GM11168 (cell line): Measurements from ENCODE around the gene ACTBL2.

ENCODE experiments used
- in situ Hi-C: fragments of 300-500 bp; cut with MboI; formaldehyde crosslinking; loops from one replicate; pipeline ENCODE4 v1.12.0; 2022; ENCODE audit warnings: low sequenced_read_pairs; ENCODE audit not compliant: unreplicated experiment

The ACTBL2 gene

DNA sequence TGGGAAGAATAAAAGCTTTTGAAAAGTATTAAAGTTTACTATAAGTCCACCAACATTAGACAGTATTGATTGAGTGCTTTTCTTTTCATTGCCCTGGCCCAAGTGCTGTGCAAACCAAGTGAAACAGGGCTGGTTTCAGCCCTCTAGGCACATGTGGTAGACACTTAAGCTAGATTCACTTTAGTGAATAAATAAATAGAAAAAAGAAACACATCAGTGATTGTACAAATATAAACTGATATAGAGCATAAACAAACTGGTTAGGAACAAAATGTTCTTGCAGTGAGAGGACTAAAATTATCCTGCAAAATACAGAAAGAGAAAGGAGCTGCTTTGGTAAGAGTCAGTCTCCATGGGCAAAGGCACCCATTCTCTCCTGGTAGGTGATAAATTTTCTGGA lies 29.7 kb downstream of the ACTBL2 start:
- in situ Hi-C loops: no loop called here

DNA sequence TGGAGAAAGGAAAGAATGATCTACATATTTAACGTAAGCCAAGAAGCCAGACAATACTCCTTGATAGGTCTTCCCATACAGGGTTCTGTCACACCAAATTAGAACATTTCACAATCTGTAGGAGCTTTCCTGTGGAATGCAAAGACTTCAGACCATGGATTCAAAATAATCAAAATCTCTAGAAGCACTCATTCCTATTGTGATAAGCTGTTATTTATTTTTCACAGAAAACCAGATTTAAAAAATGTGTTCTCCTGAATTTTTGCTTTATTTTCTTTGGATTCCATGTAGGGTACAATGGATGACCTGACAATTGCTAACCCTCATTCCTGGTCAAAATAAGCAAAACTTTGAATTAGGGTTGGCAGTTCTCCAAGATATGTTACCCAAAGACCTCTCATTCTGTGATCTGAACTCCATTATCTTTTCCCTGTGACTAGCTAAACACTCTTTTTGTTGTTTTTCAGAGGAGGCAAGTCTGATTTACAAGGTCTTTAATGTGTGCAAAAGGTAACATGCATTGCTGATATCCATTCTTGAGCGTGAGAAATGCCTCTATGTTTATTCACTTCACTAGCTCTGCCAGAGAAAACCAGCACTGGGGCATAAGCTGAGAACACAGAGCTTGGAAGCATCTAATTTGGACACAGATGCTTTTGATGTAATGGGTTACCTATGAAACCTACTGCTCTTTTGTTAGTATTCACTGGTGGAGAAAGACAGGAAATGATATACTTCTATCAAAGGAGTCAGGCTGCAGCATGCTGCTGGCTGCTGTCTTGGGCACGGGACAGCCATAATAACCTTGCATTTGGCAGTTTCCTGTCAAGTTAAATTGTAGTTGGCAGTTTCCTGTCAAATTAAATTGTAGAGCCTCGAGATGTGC lies 31.4 kb downstream of the ACTBL2 start:
- in situ Hi-C loops: no loop called here

DNA sequence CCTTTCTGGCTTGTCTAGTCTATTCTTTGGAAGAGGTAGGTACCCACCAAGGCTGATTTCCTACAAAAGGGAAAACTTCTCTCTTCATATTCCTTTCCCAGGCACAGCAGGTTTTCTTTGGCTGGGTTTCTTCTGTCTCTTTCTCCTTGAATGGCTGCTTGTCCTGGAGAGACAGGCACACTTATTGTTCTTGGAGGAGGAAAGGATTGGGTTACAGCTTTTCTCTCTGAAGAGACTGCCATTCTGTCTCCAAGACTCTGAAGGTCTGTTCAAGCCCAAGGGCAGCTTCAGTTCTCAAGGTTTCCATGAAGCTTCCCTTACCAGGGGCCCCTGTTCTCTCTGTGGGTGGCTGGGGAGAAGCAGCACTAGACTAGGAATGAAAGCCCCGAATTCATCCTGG lies 33.9 kb downstream of the ACTBL2 start:
- in situ Hi-C loops: no loop called here

DNA sequence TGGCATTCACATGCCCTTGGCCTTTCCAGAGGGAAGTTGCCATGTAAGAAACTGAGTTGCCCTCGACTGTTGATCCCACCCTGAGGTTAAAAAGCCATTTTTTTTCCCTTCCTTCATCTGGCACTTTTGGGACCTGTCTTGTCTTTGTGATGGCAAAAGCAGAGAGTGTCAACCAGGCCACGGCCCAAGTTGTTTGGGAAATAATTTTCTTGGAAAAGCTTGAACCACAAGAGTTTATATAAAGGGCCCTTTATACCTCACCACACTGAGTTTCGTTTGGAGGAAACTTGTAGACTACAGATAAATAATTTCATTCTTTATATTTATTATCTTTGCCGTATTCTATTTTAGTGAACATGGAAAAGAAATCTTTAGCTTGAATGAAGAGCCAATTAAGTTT lies 34.3 kb downstream of the ACTBL2 start:
- in situ Hi-C loops: no loop called here

DNA sequence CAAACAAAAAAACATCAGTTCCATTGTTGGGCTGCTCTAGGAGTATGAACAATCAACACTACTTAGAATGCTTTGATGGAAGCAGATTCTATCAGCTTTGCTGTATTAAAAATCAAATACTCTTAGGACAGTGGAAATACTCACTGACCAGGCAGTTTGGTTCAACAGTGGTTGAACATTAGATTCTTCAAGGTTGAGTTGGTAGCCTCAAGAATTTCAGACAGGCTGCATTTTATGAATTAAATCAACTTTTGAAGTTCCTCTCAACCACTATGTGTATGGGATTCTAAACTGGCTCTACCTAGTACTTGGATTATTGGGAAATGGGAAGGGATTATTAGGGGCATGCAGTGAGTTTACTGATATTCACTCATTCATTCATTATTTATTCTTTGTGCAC lies 35.0 kb downstream of the ACTBL2 start:
- in situ Hi-C loops: no loop called here

DNA sequence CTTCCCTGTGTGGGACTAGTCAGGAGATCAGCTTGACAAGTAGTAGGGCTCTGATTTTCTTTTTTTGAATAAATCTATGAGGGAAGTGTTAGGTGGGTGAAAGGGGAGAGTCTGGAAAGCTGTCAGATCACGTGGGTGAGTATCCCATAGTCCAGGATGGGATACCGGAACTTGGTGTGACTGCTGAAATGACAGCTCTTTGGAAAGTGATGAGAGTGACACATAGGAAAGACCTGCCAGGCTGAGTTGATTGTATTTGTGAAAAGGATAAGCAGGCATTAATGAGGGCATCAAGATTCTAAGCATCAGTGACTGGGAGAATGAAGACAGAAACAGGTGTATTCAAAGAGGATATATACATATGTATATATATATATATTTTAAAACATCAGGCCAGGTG lies 35.6 kb downstream of the ACTBL2 start:
- in situ Hi-C loops: no loop called here

DNA sequence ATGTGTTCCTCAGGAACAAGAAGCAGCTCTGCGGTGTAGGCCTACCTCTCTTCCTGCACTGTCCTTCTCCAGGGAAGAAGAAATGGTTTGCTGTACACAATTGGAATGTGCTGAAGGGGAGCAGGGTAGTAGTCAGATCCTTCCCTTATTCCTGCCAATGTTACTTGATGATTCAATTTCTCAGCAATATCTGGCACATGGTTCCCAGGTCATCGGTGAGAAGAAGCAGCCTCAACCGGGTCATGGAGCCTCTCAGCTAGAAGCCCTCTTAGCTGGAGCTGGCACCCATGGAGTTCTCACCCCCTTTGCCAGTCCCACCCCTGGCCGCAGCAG lies 36.9 kb downstream of the ACTBL2 start:
- in situ Hi-C loops: no loop called here

DNA sequence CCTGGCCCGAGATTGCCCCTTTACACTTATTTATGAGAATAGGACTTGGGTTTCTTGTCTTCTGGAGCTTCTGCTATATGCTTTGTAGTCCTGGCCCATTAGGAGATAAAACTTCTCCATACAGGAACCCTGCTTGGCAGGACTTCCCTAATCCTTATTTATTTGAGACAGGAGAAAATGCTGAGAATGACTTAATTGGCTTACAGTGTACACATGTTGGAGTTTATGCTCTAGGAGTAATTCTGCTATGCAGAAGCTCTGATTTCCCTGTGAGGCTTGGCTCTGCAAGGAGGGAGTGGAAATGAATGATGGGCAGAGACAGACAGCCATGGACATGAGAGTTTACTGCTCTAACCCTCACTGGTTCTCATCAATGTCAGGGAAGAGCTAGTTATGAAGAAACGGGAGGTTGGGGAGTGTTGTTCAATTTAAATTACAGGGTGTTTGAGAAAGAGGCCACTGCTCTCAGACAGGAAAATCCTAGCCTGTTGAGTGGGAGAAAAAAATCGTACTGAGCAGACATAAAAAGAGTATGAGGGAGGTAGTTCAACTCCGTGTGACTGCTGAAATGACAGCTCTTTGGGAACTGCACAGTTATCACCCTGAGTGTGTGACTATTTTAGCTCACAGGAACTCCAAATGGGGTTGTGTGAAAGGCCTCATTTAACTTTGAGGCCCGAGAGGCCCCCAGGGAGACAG lies 37.5 kb downstream of the ACTBL2 start:
- in situ Hi-C loops: no loop called here

DNA sequence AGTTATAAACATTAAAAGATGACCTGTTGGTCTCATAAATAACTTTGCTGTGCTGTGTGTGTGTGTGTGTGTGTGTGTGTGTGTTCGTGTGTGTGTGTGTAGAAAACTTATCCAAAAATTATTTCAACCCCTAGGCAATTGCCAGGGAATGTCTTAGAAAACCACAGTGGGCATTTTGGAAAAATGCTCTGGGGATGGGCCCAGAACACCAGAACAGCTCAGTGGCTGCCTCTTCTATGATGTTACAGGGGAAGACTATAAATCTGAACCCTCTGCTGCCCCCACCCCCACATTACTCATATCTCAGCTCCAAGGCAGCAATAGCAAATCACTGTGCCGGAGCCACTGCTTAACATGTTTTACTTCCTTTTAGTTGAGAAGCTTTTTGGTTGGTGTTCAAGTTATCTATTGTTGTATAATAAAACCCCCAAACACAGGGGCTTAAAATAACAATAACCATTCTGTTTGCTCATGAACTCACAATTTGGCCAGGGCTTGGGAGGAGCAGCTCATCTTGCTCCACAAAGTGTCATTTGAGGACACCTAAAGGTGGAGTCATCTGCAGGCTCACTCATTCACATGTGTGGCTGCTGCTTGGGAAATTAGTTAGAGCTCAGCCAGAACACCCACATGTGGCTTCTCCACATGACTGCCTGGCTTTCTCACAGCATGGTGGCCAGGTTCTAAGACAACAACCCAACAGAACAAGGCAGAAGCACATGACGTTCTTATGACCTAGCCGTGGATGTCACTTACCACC lies 40.4 kb downstream of the ACTBL2 start:
- in situ Hi-C loops: no loop called here

DNA sequence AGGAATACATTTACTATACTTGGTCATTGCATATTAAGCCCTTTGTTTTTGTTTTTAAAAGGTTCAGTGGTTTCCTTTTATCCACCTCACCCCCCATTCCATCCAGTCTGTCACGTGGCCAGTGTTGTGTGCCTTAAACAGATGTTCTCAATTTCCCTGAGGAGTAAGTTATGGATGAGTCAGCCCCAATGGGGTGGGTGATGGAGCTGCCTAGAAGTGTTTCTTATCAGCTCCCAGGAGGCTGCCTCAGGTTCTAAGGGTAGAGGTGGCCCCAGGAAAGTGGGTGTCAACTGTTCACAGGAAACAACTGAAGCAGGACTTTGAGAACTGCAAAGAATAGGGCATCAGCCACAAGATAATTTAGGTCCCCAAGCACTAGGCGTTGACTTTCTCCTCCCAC lies 41.1 kb downstream of the ACTBL2 start:
- in situ Hi-C loops: no loop called here

DNA sequence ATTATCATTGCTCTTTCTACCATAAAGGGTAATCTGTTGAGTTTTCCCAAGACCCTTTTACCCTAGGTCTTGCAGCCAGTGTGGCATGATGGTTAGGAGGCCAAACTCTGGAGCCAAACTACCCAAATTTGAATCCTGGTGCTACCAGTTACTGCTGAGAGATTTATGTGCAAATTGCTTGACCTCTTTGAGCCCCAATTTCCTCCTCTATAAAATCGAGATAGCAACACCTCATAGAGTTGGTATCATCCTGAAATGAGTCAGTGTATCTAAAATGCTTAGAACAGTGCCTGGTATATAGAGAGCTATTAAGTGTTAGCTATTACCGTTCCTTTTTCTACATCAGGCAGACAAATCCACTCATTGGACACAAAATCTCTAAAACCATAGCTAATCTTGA lies 43.0 kb downstream of the ACTBL2 start:
- in situ Hi-C loops: no loop called here

DNA sequence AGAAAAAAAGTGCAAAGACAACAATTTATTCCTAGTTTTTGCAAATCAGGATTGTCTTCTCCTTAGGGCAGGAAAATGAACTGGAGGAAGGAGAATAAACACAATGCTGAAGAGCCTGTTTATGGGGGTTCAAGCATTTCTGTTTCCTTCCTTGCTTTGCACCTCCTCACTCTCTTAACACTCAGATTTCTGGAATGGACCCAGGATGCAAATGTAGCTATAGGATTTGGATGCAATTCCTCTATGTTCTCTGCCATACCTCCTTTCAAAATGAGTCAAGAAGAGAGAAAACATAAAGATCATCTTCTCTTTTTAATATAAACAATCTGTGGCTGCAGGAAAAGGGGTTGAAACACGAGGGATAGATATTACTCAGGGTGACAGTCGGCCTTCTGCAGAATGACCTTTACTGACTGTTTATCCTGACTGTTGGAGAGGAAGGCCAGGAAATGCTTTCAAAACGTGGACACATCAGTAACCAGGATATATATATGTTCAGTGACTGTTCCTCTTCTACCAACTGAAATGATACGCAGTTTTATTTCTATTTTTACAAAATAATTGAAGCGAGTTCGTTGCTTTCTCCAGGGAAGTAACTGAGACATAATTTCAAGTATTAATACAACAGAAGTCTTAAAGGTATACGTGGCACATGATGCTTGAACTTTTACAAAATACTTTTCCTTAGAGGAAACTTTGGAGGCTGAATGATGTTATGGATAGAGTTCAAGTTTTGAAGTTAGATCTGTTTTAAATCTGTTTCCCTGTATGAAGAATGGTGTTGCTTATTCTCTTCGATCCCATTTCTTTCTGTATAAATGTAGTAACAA lies 44.4 kb downstream of the ACTBL2 start:
- in situ Hi-C loops: no loop called here

DNA sequence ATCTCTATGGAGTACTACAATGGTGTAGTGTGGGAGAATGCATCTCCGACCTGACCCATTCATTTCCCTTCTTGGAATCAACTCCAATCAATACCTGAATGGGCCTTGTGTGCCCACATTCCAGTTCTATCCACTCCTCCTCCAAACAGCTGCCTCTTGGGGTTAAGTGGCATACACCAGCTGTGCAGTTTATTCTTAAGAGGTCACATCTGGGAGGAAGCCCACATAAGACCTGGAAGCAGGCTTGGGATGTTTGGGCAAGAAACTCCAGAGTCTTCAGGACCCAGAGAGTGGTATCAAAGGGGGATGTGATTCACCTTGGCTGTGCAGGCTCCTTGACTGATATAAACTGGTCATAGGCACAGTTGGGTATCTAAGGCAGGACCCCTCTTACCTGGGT lies 46.0 kb downstream of the ACTBL2 start:
- in situ Hi-C loops: no loop called here

DNA sequence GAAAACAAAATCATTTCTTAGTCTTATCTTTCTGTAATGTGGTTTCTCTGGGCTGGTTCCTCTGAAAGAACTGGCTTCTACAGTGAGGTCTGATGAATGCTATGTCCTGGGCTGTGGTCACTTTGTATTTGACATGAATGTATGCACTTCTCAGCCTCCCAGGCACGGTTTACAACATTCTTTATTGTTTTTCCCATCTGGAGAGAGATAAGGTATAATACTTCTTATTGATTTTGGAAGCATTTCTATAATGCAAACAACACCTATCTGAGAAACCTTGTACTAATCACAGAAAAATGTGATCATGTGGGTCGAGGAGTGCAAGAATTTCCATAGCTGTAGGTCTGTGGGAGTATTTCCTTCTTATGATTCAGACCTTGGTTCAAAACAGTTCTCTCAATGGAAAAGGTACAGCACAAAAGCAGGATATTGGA lies 46.9 kb downstream of the ACTBL2 start:
- in situ Hi-C loops: no loop called here

DNA sequence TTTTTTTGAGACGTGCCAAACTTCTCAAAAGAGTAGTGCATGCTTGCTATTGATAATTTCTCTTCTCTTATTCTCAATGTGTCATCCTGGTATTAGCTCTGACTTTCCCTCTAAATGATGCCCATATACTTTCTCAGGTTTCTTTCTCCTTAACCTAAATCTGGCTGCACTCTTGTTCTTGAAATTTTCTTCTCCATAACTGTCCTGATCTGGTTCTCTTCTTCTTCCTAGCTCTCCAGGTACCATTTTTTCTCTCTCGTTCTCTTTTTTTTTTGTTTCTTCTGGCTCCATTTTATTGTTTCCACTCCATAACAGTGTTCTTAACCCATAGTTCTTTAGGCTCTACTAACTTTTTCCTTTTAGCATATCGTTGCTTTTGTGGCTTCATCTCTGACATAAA lies 47.9 kb downstream of the ACTBL2 start:
- in situ Hi-C loops: no loop called here

DNA sequence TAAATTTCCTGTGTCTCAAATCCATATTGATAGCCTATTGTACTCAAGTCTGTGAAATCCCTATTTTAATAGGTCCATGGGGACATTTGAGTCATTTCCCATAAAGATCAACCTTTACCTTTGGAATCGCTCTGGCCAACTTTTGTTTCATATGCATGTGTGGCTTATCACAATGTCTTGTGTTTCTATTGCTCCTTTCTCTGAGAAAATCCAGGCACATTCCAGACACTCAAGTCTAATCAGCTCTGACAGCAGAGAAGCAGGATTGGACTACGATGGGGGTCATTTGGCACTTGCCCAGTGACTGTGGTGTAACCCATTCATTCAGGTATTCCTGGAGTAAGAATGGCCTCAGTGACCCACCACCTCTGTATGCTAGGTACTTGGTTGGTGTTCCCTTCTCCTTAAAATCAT lies 48.4 kb downstream of the ACTBL2 start:
- in situ Hi-C loops: no loop called here

DNA sequence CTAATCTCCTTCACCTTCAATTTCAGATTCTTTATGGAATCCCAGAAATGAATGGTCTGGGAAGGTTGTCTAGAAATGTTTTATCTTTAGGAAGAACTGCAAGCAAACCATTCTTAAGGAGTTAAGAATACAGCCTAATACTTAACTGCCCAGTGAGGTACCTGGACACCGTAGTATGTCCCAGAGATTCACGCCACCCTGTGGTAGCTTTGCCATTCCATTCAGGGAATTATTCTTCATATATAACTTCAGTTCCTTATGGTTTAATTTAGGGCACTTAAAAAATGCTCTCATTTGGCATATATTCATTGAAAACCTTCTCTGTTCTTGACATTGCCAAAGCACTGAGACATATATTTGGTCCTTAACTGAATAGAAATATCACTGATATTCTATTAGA lies 49.7 kb downstream of the ACTBL2 start:
- in situ Hi-C loops: no loop called here

DNA sequence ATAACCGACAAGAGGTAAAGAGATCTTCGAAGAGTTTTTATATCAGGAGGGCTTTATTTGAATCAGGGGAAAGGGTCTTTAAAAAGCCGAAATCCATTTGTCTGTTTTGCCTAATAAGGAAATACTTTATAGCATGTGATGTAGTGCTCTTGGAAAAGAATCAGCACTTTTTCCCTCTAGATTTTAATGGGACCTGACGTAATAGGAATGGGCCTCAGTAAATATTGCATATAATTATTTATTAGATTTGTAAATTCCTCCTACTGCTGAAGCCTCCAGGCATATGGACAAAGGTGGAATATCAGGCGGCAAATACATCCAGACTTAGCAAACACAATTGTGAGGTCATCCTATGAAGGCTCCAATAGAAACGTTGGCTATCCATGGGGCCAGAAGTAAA lies 50.9 kb downstream of the ACTBL2 start:
- in situ Hi-C loops: no loop called here
